ENCODE data around the gene DOK3.

DNA sequence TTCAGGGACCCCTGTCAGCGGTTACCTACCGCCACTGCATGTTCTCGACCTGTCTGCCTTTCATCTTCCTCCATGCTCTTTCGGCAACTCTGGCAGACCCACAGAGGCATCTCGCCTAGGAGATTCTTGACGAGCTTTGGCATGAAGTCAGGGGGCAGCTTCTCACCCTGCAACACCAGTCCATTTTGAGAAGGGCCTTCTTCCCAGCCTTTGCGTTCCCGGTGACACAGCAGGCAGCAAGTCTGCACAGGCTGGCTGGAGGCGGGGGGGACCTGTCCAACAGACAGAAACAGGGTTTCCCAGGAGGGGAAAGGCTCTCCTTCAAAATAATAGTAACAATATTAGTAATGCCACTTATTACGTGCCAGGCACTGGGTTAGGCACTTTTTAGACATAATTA is 29.2 kb upstream of the DOK3 start:
- TF ChIP-seq, protein P1, sequence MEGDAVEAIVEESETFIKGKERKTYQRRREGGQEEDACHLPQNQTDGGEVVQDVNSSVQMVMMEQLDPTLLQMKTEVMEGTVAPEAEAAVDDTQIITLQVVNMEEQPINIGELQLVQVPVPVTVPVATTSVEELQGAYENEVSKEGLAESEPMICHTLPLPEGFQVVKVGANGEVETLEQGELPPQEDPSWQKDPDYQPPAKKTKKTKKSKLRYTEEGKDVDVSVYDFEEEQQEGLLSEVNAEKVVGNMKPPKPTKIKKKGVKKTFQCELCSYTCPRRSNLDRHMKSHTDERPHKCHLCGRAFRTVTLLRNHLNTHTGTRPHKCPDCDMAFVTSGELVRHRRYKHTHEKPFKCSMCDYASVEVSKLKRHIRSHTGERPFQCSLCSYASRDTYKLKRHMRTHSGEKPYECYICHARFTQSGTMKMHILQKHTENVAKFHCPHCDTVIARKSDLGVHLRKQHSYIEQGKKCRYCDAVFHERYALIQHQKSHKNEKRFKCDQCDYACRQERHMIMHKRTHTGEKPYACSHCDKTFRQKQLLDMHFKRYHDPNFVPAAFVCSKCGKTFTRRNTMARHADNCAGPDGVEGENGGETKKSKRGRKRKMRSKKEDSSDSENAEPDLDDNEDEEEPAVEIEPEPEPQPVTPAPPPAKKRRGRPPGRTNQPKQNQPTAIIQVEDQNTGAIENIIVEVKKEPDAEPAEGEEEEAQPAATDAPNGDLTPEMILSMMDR (IDR thresholded peaks at IDR 0.05; ENCODE audit: low read length), result no peak
- no peak for TF ChIP-seq EZH2 (IDR thresholded peaks at IDR 0.05; ENCODE audit: borderline replicate concordance, low read length)

Measured in OCI-LY1 (cell line).